HuH-7.5 (cell line): ENCODE data around the gene BLOC1S1.
"Not testable (repeated sequence)": the region's sequence is repeated elsewhere in the genome, so short reads cannot be mapped to it uniquely, and the experiment has no call there.

ENCODE experiments used
- DNase-seq: peaks from one replicate; pipeline ENCODE4 v3.0.0; 2011; ENCODE audit warnings: low spot score

Gene BLOC1S1

DNA sequence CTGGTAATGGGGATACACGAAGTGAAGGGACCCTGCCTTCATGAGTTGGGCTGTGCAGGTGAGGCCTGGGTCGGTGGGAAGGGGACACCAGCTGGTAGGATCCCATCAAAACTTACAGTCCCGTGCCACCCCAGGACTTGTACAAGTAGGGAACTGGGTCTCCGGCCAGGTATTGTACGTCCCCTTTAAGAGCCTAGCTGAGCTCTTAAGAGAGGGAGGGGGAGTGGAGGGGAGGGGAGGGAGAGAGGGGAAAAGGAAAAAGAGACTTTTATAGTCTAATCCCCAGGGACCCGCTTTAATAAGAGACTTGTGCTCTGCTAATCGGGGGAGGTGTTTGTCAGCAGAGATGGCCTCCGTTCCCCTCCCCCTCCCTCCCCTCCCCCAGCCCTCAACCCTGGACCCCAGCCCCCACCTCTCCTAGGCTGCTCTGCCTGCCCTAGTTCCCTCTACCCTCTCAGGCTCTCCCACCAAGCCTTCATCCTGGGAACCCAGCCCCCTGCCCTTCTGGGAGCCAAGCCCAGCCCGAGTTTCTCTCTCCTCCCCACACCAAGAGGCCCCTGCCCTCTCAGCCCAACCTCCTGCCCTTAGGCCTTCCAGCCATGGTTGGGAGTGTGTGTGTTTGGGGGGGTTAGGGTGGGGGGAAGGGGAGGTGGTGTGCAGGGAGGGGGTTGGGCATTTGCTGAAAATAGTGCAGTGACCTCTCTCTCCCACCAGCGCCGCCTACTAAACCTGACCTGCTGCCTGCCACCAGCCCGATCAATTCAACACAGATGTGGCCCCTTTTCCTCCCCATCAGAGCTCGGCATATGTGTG is 29.7 kb downstream of the BLOC1S1 start:
- DNase-seq: no peak

DNA sequence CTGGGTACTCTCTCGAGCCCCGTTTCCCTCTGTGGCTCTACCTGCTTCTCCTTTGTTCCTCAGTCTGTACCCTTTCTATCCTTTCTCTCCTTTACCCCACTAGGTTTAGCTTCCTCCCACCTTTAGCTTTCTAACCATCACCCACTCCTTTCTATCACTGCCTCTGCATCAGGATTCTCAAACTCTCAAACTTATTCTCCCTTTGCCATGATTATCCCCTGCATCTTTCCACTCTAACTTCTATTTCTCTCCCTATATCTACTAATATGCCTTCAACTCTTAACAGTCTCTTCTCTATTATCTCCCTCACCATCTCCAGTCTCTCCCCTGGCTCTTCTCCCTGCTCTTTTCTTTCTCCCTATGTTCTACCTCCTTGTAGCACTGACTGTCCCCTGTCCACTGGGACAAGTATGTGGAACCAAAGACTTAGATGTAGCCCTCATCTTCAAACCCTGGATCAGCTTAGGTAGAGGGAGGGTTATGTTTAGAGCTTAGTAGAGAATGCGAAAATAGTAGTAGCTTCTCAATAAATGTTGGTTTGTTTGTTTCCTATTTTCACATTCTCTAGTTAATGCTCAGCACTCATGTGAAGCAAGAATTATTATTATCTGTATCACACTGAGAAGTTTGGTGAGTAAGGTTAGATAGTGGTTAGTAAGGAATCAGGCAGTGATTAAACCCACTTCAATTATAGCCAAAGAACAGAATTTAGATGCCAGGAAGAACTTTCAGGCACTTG is 30.5 kb downstream of the BLOC1S1 start:
- no peak for DNase-seq

DNA sequence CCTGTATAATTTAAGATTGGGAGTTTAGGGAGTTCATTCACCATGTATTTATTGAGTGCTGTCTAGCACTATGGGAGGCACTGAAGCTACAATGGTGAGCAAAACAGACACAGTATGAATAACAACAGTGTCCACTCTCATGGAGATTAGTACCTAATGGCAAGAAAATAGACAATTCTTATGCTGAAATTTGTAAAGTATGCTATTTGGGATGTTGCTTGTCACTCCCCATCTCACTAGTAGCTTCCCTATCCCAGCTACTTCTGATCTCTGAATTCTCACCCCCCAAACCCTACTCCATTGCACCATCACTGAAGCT is 31.0 kb downstream of the BLOC1S1 start:
- no peak for DNase-seq

DNA sequence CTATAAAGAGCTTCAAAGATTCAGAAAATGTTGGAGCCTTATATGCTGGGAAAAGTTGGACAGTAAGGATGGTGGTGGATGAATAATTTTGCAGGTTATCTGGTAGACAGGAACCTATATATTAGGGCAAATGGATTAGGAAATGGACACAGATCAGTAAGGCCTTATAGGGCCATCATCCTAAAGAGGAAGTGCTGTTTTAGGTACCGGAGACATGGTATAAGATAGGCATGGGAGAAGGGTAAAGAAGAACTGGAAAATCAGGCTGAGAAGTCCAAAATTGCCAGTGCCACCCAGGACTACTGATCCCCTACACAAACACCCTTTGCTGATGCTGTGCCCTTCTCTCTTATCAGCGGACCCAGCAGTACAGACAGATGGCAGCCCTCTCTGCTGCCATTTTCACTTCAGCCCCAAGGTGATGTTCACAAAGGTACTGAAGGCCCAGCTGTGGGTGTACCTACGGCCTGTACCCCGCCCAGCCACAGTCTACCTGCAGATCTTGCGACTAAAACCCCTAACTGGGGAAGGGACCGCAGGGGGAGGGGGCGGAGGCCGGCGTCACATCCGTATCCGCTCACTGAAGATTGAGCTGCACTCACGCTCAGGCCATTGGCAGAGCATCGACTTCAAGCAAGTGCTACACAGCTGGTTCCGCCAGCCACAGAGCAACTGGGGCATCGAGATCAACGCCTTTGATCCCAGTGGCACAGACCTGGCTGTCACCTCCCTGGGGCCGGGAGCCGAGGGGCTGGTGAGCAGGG is 32.6 kb downstream of the BLOC1S1 start:
- no peak for DNase-seq

DNA sequence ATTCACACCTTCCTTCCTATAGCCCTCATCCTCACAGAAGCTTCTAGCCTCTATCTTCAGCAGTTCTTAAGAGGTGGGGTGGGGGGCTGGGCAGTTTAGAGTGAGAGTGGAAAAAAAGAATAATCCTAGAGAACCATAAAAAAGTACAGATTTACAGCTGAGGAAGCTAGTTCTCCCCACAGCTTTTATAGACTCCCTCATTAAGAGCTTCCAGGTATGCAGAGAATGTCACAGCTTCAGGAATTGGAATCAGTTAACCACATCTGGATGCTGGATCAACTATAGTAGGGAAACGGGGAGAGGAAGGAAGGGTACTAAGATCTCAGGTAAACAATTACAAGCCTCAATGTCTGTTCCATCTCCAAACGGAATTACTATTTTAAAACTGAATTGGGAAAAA is 39.4 kb downstream of the BLOC1S1 start:
- DNase-seq: no peak

DNA sequence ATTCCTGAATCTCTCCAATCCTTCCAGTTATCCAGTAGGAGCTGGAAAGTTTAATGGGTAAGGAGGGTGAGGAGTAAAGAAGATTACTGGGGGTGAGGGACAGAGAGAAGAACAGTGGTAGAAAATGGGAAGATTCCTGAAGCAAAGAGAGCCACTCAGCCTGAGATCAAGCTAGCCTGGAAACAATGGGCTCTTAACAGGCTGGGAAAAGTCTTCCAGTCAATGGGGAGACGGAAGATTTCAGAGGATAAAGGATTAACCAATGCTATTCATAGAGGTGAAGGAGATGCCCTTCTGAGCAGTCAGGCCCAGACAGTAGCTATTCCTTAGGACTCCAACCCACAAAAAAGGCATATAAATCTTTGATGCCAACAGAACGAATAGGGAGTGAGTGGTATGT is 41.9 kb downstream of the BLOC1S1 start:
- no peak for DNase-seq

DNA sequence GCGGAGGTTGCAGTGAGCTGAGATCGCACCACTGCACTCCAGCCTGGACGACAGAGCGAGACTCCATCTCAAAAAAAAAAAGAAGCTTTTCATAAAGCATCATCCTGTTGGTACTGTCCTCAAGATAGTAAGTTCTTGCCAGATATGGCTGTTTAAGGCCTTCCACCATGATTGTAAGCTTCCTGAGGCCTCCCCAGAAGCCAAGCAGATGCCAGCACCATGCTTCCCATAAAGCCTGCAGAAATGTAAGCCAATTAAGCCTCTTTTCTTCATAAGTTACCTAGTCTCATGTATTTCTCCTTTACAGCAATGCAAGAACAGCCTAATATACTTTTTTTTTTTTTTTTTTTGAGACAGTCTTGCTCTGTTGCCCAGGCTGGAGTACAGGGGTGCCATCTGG is 42.7 kb downstream of the BLOC1S1 start:
- DNase-seq: not testable (repeated sequence)

DNA sequence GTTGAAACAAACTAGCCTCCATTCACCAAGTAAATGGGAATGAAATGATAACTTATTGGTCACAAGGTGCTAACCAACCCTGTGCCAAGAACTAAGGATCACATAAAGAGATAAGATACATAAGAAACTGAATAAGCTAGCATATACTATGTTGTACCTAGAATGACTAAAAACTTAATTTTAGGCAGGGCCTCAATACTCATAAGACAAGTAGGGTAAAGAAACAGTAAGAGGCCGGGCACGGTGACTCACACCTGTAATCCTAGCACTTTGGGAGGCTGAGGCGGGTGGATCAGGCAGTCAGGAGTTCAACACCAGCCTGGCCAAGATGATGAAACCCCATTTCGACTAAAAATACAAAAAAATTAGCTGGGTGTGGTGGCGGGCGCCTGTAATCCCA is 44.8 kb downstream of the BLOC1S1 start:
- DNase-seq: no peak

DNA sequence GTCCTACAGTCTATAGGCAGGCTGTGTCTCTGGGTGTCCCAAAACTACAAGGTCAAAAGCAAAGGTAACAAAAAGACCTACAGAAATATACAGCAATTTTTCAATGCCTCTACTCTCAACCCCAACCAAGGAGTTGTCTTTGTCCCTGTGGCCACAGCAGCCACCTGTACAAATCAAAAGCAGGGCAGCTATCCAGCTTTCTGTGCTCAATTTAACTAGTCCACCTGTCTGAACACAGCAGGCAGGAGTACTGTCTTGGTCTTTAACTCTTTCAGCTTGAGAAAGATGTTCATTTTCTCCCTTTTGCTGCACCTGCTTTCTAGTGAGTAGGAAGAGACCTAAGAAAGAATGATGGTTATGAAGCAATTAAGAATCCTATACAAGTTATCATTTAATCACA is 46.8 kb downstream of the BLOC1S1 start:
- no peak for DNase-seq

DNA sequence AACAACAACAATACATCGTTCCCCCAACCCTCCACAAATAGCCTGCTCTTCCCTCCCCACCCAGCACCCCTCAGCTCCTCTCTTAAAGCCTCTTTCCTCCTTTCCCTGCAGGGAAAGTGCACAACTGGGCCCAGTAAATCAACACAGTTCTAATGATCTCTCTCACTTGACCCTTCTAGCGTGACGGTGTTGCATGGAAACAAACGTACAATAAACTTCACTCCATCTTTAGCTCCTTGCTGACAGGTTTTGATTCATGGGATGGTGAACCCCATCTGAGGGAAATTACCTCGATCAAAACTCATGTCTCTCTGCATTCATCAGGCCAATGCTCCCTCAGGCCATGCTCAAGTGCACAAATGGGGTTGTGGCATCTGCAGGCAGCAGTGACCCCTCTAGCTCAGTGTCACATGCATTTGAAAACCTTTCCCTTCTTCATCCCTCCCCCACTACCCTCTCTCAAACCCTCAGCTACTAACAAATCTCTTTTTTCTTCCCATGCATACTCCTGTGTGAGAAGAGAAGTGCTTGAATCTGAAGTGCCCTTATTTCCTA is 50.0 kb downstream of the BLOC1S1 start:
- no peak for DNase-seq

DNA sequence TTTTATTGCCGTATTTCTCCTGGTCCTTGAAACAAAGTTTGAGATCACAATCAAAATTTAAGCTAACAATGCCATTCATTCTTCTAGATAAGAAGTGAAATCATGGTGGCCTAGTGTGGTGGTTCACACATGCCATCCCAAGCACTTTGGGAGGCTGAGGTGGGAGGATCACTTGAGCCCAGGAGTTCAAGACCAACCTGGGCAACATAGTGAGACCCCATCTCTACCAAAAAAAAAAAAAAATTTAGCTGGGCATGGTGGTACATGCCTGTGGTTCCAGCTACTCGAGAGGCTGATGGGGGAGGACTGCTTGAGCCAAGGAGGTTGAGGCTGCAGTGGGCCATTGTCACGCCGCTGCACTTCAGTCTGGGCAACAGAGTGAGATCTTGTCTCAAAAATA is 51.3 kb downstream of the BLOC1S1 start:
- DNase-seq: no peak
